OCI-LY7 (cell line): ENCODE results near the gene WWOX. TPM values are rescaled to one million over a fixed set of nuclear protein-coding genes. Genes with fewer than 3 reads are reported as not detected.

Experiments used
- BruUV-seq: library from RNA; stranded (reverse); fragments of 400-500 nt; replicated peaks from 2 replicates; lab custom pipeline; 2021; lab: Mats Ljungman, UMichigan
- CTCF ChIA-PET: fragments of 300-600 bp; sonication (Branson Sonifier 250); formaldehyde crosslinking; loops from one replicate; lab custom pipeline; 2022; ENCODE audit warnings: antibody characterized with exemption; ENCODE audit not compliant: unreplicated experiment; lab: Charles Lee
- POLR2A ChIA-PET: fragments of 300-600 bp; sonication (Branson Sonifier 250); formaldehyde crosslinking; loops from one replicate; lab custom pipeline; 2022; ENCODE audit warnings: antibody characterized with exemption; lab: Charles Lee
- DNase-seq: peaks from one replicate; pipeline ENCODE4 v3.0.0-alpha.2; 2015; ENCODE audit warnings: low spot score
- H2AFZ ChIP-seq: fragments of 200-600 bp; sonication (generic), shearing (Covaris generic); 2 replicates; pipeline ENCODE4 v1.6.1; 2014; ENCODE audit warnings: mild to moderate bottlenecking, antibody characterized with exemption, low read length, moderate library complexity
- H3K27ac ChIP-seq: fragments of 200-600 bp; sonication (generic); 2 replicates; pipeline ENCODE4 v1.5.1; 2014; ENCODE audit warnings: mixed run types, low read depth, mild to moderate bottlenecking, moderate library complexity, low read length, inconsistent platforms; ENCODE audit not compliant: poor library complexity, severe bottlenecking
- H3K36me3 ChIP-seq: fragments of 200-600 bp; sonication (generic); 2 replicates; pipeline ENCODE4 v1.6.1; 2014; ENCODE audit warnings: mild to moderate bottlenecking, antibody characterized with exemption, low read length, moderate library complexity, mixed read lengths; ENCODE audit not compliant: insufficient read depth
- H3K4me1 ChIP-seq: fragments of 200-600 bp; sonication (generic); 2 replicates; pipeline ENCODE4 v1.5.1; 2014; ENCODE audit warnings: mild to moderate bottlenecking, low read length; ENCODE audit not compliant: insufficient read depth, poor library complexity, severe bottlenecking
- H3K4me2 ChIP-seq: fragments of 200-600 bp; sonication (generic); 2 replicates; pipeline ENCODE4 v1.6.1; 2014; ENCODE audit warnings: mild to moderate bottlenecking, low read length
- H3K4me3 ChIP-seq: fragments of 200-600 bp; sonication (generic); 2 replicates; pipeline ENCODE4 v1.5.1; 2014; ENCODE audit warnings: mild to moderate bottlenecking, low read depth, low read length; ENCODE audit not compliant: poor library complexity, severe bottlenecking
- H3K79me2 ChIP-seq: fragments of 200-600 bp; sonication (generic); 2 replicates; pipeline ENCODE4 v1.6.1; 2016; ENCODE audit warnings: low read depth, mild to moderate bottlenecking, low read length, moderate library complexity, mixed read lengths; ENCODE audit not compliant: insufficient read depth
- H3K9me2 ChIP-seq: fragments of 200-600 bp; sonication (generic); 2 replicates; pipeline ENCODE4 v1.6.1; 2016; ENCODE audit warnings: mild to moderate bottlenecking, low read length, mixed read lengths; ENCODE audit not compliant: insufficient read depth
- H3K9me3 ChIP-seq: fragments of 200-600 bp; sonication (generic); 2 replicates; pipeline ENCODE4 v1.6.1; 2014; ENCODE audit warnings: mild to moderate bottlenecking, mixed run types, low read length, mixed read lengths
- H4K20me1 ChIP-seq: fragments of 200-600 bp; sonication (generic); 2 replicates; pipeline ENCODE4 v1.6.1; 2014; ENCODE audit warnings: mild to moderate bottlenecking, antibody characterized with exemption, low read length, moderate library complexity, mixed read lengths; ENCODE audit not compliant: insufficient read depth
- CTCF ChIP-seq: fragments of 200-600 bp; sonication (generic); conservative IDR thresholded peaks from 2 replicates; pipeline ENCODE4 v1.5.1; 2014; ENCODE audit warnings: mild to moderate bottlenecking, antibody characterized with exemption, low read length, moderate library complexity, mixed read lengths
- EZH2phosphoT487 ChIP-seq: fragments of 200-600 bp; sonication (generic); IDR thresholded peaks from 2 replicates; pipeline ENCODE4 v1.6.1; 2018; ENCODE audit warnings: low read depth, borderline replicate concordance, mild to moderate bottlenecking, mixed run types, antibody characterized with exemption, low read length, moderate library complexity, mixed read lengths
- intact Hi-C: fragments of 100-400 bp; cut with micrococcal nuclease; formaldehyde crosslinking; loops from one replicate; pipeline ENCODE4 v1.10.0; 2022; ENCODE audit not compliant: unreplicated experiment
- total RNA-seq, 2 experiments: library from RNA; depleted of rRNA in 1 of 2; stranded (reverse); fragments of >200 nt in 1 of 2; shearing (Covaris generic) in 1 of 2; gene quantifications; 2 replicates each; pipeline ENCODE4 v1.2.3, GENCODE V29; 2014 to 2022

The WWOX gene
- total RNA-seq, 2 experiments from 2014 or later, result 40.2 to 47.6 TPM

- Histone ChIP-seq H2AFZ (no peak overlapping the region), H3K9me2 (no peaks in the 10 kb centered on the region), H3K4me3 (no peak overlapping the region), H3K9me3 (no peaks in the 10 kb centered on the region), H3K36me3 (no peaks in the 10 kb centered on the region), H4K20me1 (no peaks in the 10 kb centered on the region), H3K79me2 (no peaks in the 10 kb centered on the region), H3K27ac (no peak overlapping the region), H3K4me2 (no peak overlapping the region), H3K4me1 (no peaks in the 10 kb centered on the region)
- intact Hi-C loops, result no loop called here
- BruUV-seq, result no TSS peak
- TF ChIP-seq EZH2phosphoT487 (no peak), CTCF (no peak)
- ChIA-PET CTCF (no interaction called here), POLR2A (interaction anchor here (1.0 kb wide), 1 partner anchor 14 kb away, joined by 3 read pairs; no protein-coding TSS in a partner anchor)
- DNase-seq, result no peak
These were observed 630.2 kb downstream of the WWOX start for GRCh38 chr16:78729687-78730086.

- H2AFZ ChIP-seq, result no peak overlapping the region
- POLR2A ChIA-PET, result no interaction called here
- no TSS peak for BruUV-seq
- TF ChIP-seq CTCF, result no peak
- no peak for TF ChIP-seq EZH2phosphoT487
- H3K4me1 ChIP-seq, result no peaks in the 10 kb centered on the region
- no peak overlapping the region for H3K4me3 ChIP-seq
- H4K20me1 ChIP-seq, result no peaks in the 10 kb centered on the region
- no peaks in the 10 kb centered on the region for H3K79me2 ChIP-seq
- DNase-seq, result no peak
- intact Hi-C loops, result no loop called here
- H3K9me2 ChIP-seq, result no peaks in the 10 kb centered on the region
- H3K4me2 ChIP-seq, result no peak overlapping the region
- CTCF ChIA-PET, result no interaction called here
- no peaks in the 10 kb centered on the region for H3K9me3 ChIP-seq
- H3K36me3 ChIP-seq, result no peaks in the 10 kb centered on the region
- H3K27ac ChIP-seq, result no peak overlapping the region
These were observed 632.3 kb downstream of the WWOX start for GRCh38 chr16:78731785-78732184.

GRCh38 chr16:78732696-78733095, 633.2 kb downstream of the WWOX start:
- no peak for DNase-seq
- no TSS peak for BruUV-seq
- Histone ChIP-seq H3K9me2 (no peaks in the 10 kb centered on the region), H3K79me2 (no peaks in the 10 kb centered on the region), H3K9me3 (no peaks in the 10 kb centered on the region), H2AFZ (no peak overlapping the region), H3K4me1 (no peaks in the 10 kb centered on the region), H3K4me2 (no peak overlapping the region), H3K4me3 (no peak overlapping the region), H4K20me1 (no peaks in the 10 kb centered on the region), H3K36me3 (no peaks in the 10 kb centered on the region), H3K27ac (no peak overlapping the region)
- CTCF ChIA-PET, result no interaction called here
- intact Hi-C loops, result no loop called here
- POLR2A ChIA-PET, result interaction anchor here (0.6 kb wide), 1 partner anchor 1011 kb away, joined by 4 read pairs; no protein-coding TSS in a partner anchor
- TF ChIP-seq CTCF, result no peak
- TF ChIP-seq EZH2phosphoT487, result no peak
